Testis (tissue), 3 donors: Measurements from ENCODE around the gene VTCN1. TPM values are rescaled to one million over a fixed set of nuclear protein-coding genes. Genes with fewer than 3 reads are reported as not detected.

Experiments
- DNase-seq: peaks from one replicate; pipeline ENCODE4 v3.0.0-alpha.2; 2019
- H3K27ac ChIP-seq, 2 donors: fragments of 200-600 bp; sonication (generic); one replicate each; pipeline ENCODE4 v1.5.1; 2019
- H3K27me3 ChIP-seq: fragments of 200-600 bp; sonication (generic); one replicate; pipeline ENCODE4 v1.5.1; 2019
- H3K36me3 ChIP-seq: fragments of 200-600 bp; sonication (generic); one replicate; pipeline ENCODE4 v1.5.1; 2017; ENCODE audit warnings: low read depth; ENCODE audit errors: missing control alignments
- H3K4me1 ChIP-seq: fragments of 200-600 bp; sonication (generic); one replicate; pipeline ENCODE4 v1.5.1; 2019
- H3K4me3 ChIP-seq, 2 donors: fragments of 200-600 bp; sonication (generic); one replicate each; pipeline ENCODE4 v1.5.1; 2017 to 2019
- H3K9me3 ChIP-seq: fragments of 200-600 bp; sonication (generic); one replicate; pipeline ENCODE4 v1.5.1; 2017
- POLR2A ChIP-seq: fragments of 450-650 bp; IDR thresholded peaks from one replicate; pipeline ENCODE4 v1.6.1; 2017; ENCODE audit warnings: antibody characterized with exemption, mild to moderate bottlenecking, moderate library complexity
- WGBS, 2 donors: methylation state at CpG; one replicate each; pipeline ENCODE4 v1.1.5; 2018; 5-methylcytosine and 5-hydroxymethylcytosine counted together
- intact Hi-C: fragments of 100-400 bp; cut with DNase I; formaldehyde crosslinking; loops from one replicate; pipeline ENCODE4 v1.15.1; 2023; ENCODE audit warnings: low total_unique reads
- polyA plus RNA-seq: library from polyadenylated mRNA; stranded (reverse); fragments of 350-450 nt; fragmentation: Illumina TruSeq; extraction: RNeasy Lipid Tissue Mini Kit (QIAGEN cat#74804); gene quantifications from one replicate; pipeline ENCODE4 v1.2.3, GENCODE V29; 2014; ENCODE audit warnings: low read depth, low replicate concordance; ENCODE audit not compliant: insufficient read depth
- total RNA-seq, 2 donors: library from RNA; depleted of rRNA; stranded (reverse); fragments of >200 nt; gene quantifications; one replicate each; pipeline ENCODE4 v1.2.3, GENCODE V29; 2016
- TF ChIP-seq, protein P1 (sequence below), 3 experiments: fragments of 450-650 bp in 2 of 3; fragments of 200-600 bp in 1 of 3; sonication (generic) in 1 of 3; IDR thresholded peaks; one replicate each; pipeline ENCODE4 v1.5.1; 2016 to 2019; ENCODE audit warnings: antibody characterized with exemption in 3 of 3, mild to moderate bottlenecking in 2 of 3, moderate library complexity in 1 of 3

The VTCN1 gene
- total and polyA plus RNA-seq, 3 donors from 2014 or later = 1.3 to 2.6 (median 1.9) TPM

DNA sequence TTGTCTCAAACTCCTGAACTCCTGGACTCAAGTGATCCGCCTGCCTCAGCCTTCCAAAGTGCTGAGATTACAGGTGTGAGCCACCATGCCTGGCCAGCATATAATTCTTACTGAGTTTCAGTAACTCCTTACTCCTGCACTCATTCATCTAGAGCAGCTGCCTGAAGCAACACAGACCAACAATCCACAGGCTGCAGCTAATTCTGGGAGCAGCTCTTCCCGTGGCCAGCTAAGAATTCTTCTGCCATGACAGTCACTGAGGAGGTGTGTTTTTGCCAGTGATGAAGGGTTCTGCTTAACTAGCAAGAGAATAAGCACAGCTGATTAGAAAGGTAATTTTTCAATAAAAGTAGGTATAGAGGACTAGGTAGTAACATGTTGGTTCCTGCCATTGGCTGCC is 5.4 kb downstream of the VTCN1 start:
- no peaks in the 10 kb centered on the region for H3K9me3 ChIP-seq
- 59 to 68% methylated on average over 2 of the region's 2 CpGs for WGBS, 2 donors
- no peaks in the 10 kb centered on the region for H3K36me3 ChIP-seq
- no peaks in the 10 kb centered on the region for H3K27me3 ChIP-seq
- no peak for DNase-seq
- intact Hi-C loops = no loop called here
- H3K4me3 ChIP-seq = no peak overlapping the region
- TF ChIP-seq, protein P1, sequence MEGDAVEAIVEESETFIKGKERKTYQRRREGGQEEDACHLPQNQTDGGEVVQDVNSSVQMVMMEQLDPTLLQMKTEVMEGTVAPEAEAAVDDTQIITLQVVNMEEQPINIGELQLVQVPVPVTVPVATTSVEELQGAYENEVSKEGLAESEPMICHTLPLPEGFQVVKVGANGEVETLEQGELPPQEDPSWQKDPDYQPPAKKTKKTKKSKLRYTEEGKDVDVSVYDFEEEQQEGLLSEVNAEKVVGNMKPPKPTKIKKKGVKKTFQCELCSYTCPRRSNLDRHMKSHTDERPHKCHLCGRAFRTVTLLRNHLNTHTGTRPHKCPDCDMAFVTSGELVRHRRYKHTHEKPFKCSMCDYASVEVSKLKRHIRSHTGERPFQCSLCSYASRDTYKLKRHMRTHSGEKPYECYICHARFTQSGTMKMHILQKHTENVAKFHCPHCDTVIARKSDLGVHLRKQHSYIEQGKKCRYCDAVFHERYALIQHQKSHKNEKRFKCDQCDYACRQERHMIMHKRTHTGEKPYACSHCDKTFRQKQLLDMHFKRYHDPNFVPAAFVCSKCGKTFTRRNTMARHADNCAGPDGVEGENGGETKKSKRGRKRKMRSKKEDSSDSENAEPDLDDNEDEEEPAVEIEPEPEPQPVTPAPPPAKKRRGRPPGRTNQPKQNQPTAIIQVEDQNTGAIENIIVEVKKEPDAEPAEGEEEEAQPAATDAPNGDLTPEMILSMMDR (IDR thresholded peaks at IDR 0.05) = no peak
- TF ChIP-seq POLR2A = no peak
- H3K27ac ChIP-seq = no peak overlapping the region
- peaks cover 9% of the 10 kb centered on the region for H3K4me1 ChIP-seq

DNA sequence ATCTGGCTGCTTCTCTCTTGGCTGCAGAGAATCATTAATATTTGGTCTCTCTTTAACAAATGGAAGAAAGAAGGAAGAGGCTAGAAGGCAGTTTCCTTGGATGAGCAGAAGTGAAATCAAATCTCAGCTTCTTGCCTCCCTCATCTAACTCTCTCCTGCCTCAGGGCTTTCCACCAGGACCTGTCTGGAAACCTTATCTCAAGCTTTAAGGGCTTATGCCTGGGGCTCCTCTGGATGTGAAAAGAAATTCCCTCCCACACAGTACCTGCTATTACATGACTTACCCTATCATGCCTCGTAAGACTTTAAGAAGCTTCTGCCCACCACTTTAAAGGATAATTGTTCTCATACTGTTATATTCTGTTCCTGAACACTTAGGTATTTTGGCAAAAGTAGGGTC is 8.9 kb downstream of the VTCN1 start:
- no peaks in the 10 kb centered on the region for H3K27me3 ChIP-seq
- H3K4me3 ChIP-seq = no peak overlapping the region
- H3K27ac ChIP-seq = no peak overlapping the region
- no peak for TF ChIP-seq POLR2A
- TF ChIP-seq, protein P1 (IDR thresholded peaks at IDR 0.05) = no peak
- no peak for DNase-seq
- intact Hi-C loops = no loop called here
- 47 to 73% methylated on average over 1 of the region's 1 CpG for WGBS, 2 donors
- H3K4me1 ChIP-seq = no peaks in the 10 kb centered on the region
- H3K9me3 ChIP-seq = no peaks in the 10 kb centered on the region
- H3K36me3 ChIP-seq = no peaks in the 10 kb centered on the region

DNA sequence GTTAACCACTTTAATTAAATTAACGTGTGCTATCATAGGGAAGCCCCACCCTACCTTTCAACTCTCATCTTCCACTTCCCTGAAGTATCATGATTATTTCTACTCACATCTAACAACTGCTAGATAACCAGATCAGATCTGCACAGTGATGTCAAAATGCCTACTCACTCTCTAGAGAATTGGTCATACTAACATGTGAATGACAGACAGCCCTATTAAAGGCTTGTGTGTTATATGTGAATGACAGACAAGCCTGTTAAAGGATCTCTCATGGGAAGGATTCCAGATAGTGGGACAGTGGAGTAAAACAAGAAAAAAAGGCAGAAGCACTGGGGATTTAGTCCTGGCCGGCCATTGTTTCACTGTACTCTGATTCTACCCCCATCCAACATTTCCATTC is 12.6 kb downstream of the VTCN1 start:
- 88 to 91% methylated on average over 2 of the region's 2 CpGs for WGBS, 2 donors
- intact Hi-C loops = no loop called here

DNA sequence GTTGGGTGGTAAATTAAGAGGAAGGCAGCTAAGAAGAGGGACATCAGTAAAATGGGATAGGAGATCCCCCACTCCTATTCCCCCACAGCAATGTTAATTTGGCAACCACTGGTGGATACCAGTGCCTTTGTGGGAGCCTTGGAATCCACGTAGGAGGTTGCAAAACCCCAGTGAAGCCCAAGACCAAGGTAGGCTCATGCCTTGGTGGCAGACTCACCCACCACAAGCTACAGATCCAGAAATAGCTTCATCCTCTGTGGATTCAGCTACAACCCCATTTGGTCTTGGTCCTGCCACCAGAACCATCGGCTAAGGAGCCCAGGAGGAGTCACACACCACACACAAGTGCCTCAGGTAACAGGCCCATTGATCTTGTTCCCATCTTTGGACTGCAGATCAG is 21.0 kb downstream of the VTCN1 start:
- intact Hi-C loops = no loop called here
- Histone ChIP-seq H3K27me3 (no peaks in the 10 kb centered on the region), H3K4me1 (peaks cover 13% of the 10 kb centered on the region), H3K27ac (no peak overlapping the region), H3K36me3 (no peaks in the 10 kb centered on the region), H3K4me3 (no peak overlapping the region), H3K9me3 (no peaks in the 10 kb centered on the region)
- TF ChIP-seq, protein P1 (IDR thresholded peaks at IDR 0.05) = no peak
- no peak for TF ChIP-seq POLR2A
- WGBS, 2 donors = 86 to 98% methylated on average over 2 of the region's 2 CpGs
- no peak for DNase-seq

More for the DNA sequence above, 12.6 kb downstream of the VTCN1 start:
- Histone ChIP-seq H3K4me3 (no peak overlapping the region), H3K27ac (no peak overlapping the region), H3K27me3 (no peaks in the 10 kb centered on the region), H3K36me3 (no peaks in the 10 kb centered on the region), H3K4me1 (no peaks in the 10 kb centered on the region), H3K9me3 (no peaks in the 10 kb centered on the region)
- no peak for TF ChIP-seq POLR2A
- TF ChIP-seq, protein P1 (IDR thresholded peaks at IDR 0.05) = no peak
- no peak for DNase-seq

DNA sequence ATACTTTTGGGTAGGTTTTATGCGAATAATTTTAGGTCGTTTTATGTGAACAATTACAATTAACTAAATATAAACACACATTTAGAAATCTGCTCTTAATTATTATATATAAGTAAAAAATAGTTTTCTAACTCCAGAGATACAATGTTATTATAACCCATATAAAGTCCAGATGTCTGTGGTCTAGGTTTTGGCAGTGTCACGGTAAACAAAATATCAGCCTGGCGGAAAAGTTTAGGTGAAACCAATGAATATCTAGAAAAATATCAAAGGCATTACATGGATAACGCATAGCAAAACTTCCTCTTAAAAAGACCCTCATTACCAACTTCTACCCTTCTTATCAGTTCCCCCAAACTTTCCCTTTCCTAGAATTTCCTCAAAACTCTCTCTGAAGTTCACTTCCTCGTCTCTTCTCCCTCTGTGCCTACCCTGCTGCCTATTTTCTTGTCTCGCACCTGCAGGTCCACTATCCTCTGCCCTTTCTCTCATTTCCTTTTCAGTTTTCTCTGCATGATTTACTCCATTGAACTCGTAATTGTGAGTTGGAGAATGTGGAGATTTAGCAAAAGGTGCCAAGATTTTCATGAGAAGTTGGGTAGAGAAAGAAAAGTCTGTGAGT is 21.8 kb downstream of the VTCN1 start:
- 61 to 69% methylated on average over 8 of the region's 8 CpGs for WGBS, 2 donors
- H3K36me3 ChIP-seq = no peaks in the 10 kb centered on the region
- peaks cover 13% of the 10 kb centered on the region for H3K4me1 ChIP-seq
- H3K4me3 ChIP-seq = no peak overlapping the region
- no peaks in the 10 kb centered on the region for H3K27me3 ChIP-seq
- intact Hi-C loops = no loop called here
- no peaks in the 10 kb centered on the region for H3K9me3 ChIP-seq
- no peak overlapping the region for H3K27ac ChIP-seq
- TF ChIP-seq, protein P1 (IDR thresholded peaks at IDR 0.05) = no peak
- TF ChIP-seq POLR2A = no peak
- DNase-seq = no peak
